ENCODE data around the gene SLC25A41. TPM values are rescaled to one million over a fixed set of nuclear protein-coding genes. Genes with fewer than 3 reads are reported as not detected.
A peak's percentile ranks its signal among the peaks of the same experiment; 100 is the strongest.

Gene SLC25A41
- total and polyA plus RNA-seq, 2 of the 13 experiments (the other 11 are each of a cell fraction or from before 2014, with no cell fraction given) = 0.33 to 0.95 TPM

GRCh38 chr19:6402837-6403608 is 30.5 kb downstream of the SLC25A41 start (continued):
- 0 out of 2 replicates have a peak, but pooled peaks have one; percentile 20 for TF ChIP-seq ZSCAN21 (CRISPR knock-in tag; IDR thresholded peaks at IDR 0.05; ENCODE audit: borderline replicate concordance)
- no peak for TF ChIP-seq ZBTB7A (CRISPR knock-in tag; IDR thresholded peaks at IDR 0.05)
- TF ChIP-seq SP2 (CRISPR knock-in tag; IDR thresholded peaks at IDR 0.05) = no peak
- TF ChIP-seq MED13 (CRISPR knock-in tag; IDR thresholded peaks at IDR 0.05) = no peak
- no peak for TF ChIP-seq ZNF296 (CRISPR knock-in tag; conservative IDR thresholded peaks at IDR 0.05)
- TF ChIP-seq FOXM1 (CRISPR knock-in tag; IDR thresholded peaks at IDR 0.05) = no peak
- TF ChIP-seq ZFP36L2 (CRISPR knock-in tag; IDR thresholded peaks at IDR 0.05) = no peak
- TF ChIP-seq HDAC1 (CRISPR knock-in tag; IDR thresholded peaks at IDR 0.05) = 0 out of 2 replicates have a peak, but pooled peaks have one; percentile 10
- no peak for TF ChIP-seq ZNF879 (CRISPR knock-in tag; IDR thresholded peaks at IDR 0.05)
- TF ChIP-seq SNRNP70 (IDR thresholded peaks at IDR 0.05; ENCODE audit: low read depth, low read length) = no peak
- no peak for TF ChIP-seq SMAD9 (CRISPR knock-in tag; IDR thresholded peaks at IDR 0.05)
- TF ChIP-seq RAD51 (IDR thresholded peaks at IDR 0.05; ENCODE audit: borderline replicate concordance) = no peak
- no peak for TF ChIP-seq NONO (IDR thresholded peaks at IDR 0.05)
- no peak for TF ChIP-seq NONO (CRISPR knock-in tag; conservative IDR thresholded peaks at IDR 0.05)
- TF ChIP-seq ZNF709 (CRISPR knock-in tag; IDR thresholded peaks at IDR 0.05) = 0 out of 2 replicates have a peak, but pooled peaks have one; percentile 42
- TF ChIP-seq ZNF558 (CRISPR knock-in tag; IDR thresholded peaks at IDR 0.05; ENCODE audit: borderline replicate concordance) = no peak
- TF ChIP-seq ZNF496 (CRISPR knock-in tag; IDR thresholded peaks at IDR 0.05; ENCODE audit: insufficient replicate concordance) = no peak
- no peak for TF ChIP-seq GABPA (IDR thresholded peaks at IDR 0.05; ENCODE audit: low read depth, low read length)
- TF ChIP-seq GABPA (CRISPR knock-in tag; IDR thresholded peaks at IDR 0.05; ENCODE audit: low read depth) = no peak
- TF ChIP-seq HNF4A (CRISPR knock-in tag; IDR thresholded peaks at IDR 0.05) = peak; percentile 83
- no peak for TF ChIP-seq ZNF484 (CRISPR knock-in tag; IDR thresholded peaks at IDR 0.05; ENCODE audit: borderline replicate concordance, low read depth)
- TF ChIP-seq ZNF3 (CRISPR knock-in tag; IDR thresholded peaks at IDR 0.05) = no peak
- TF ChIP-seq SP5 (CRISPR knock-in tag; IDR thresholded peaks at IDR 0.05; ENCODE audit: borderline replicate concordance, low read depth) = peak; percentile 63
- no peak for TF ChIP-seq U2AF2 (IDR thresholded peaks at IDR 0.05; ENCODE audit: low read depth, low read length)
- TF ChIP-seq ZNF276 (CRISPR knock-in tag; IDR thresholded peaks at IDR 0.05; ENCODE audit: low read depth) = 0 out of 2 replicates have a peak, but pooled peaks have one; percentile 21
- TF ChIP-seq ZEB1 (IDR thresholded peaks at IDR 0.05; ENCODE audit: insufficient replicate concordance, low read depth) = no peak
- TF ChIP-seq ADNP (CRISPR knock-in tag; IDR thresholded peaks at IDR 0.05) = no peak
- TF ChIP-seq SIN3A (IDR thresholded peaks at IDR 0.05; ENCODE audit: borderline replicate concordance, low read depth, low read length) = no peak
- TF ChIP-seq ZNF333 (CRISPR knock-in tag; IDR thresholded peaks at IDR 0.05; ENCODE audit: borderline replicate concordance) = no peak
- no peak for TF ChIP-seq CREBL2 (CRISPR knock-in tag; IDR thresholded peaks at IDR 0.05; ENCODE audit: borderline replicate concordance)
- TF ChIP-seq NCOR1 (IDR thresholded peaks at IDR 0.05; ENCODE audit: borderline replicate concordance, low read length) = peak; percentile 71
- TF ChIP-seq JUN (CRISPR knock-in tag; IDR thresholded peaks at IDR 0.05) = no peak
- no peak for TF ChIP-seq ZNF781 (CRISPR knock-in tag; IDR thresholded peaks at IDR 0.05; ENCODE audit: borderline replicate concordance, not compliant biosample characterization)

All from HepG2 (cell line).